Measurements from ENCODE around the gene DSTN.

DNA sequence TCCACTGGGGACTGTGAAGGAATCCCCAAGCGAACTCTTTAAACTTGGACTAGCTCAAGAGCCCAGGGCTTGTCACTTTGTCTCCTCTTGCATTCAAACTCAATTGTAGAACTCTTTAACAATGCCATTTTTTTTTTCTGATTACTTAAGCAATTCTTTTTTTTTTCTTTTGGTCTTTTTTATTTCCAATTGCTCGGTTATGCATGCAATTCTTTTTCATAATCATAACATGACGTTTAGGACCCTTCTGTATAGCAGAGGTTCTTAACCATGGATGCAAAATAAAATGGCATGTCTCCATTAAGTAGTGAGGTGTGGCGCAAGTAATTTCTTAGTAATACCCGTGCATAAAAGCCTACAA, 38.2 kb upstream of the DSTN start:
- TF ChIP-seq CTCF (IDR thresholded peaks at IDR 0.05 in 8 of 11, conservative IDR thresholded peaks at IDR 0.05 in 3 of 11) = no peak
- no peak for TF ChIP-seq POLR2A (IDR thresholded peaks at IDR 0.05)
- no peak for TF ChIP-seq POLR2AphosphoS5 (IDR thresholded peaks at IDR 0.05)
